ENCODE results near the gene THOC2.

GRCh38 chrX:123695242-123695641 is 37.6 kb downstream of the THOC2 start:
- no peak for TF ChIP-seq GATA2 (IDR thresholded peaks at IDR 0.05; ENCODE audit: low read depth, low read length)
- no peak for TF ChIP-seq GATA3 (IDR thresholded peaks at IDR 0.05; ENCODE audit: low read depth, low read length)

All from SH-SY5Y (cell line).